HG02763 (cell line): ENCODE measurements around the gene STRBP.

Experiments used
- ATAC-seq: cut with Tn5 transposase; IDR thresholded peaks from one replicate; pipeline ENCODE4 v1.9.1; 2021; ENCODE audit warnings: mild to moderate bottlenecking, moderate library complexity; ENCODE audit not compliant: unreplicated experiment

STRBP gene

GRCh38 chr9:123135430-123135829 is 133.0 kb downstream of the STRBP start:
- ATAC-seq: no peak

- ATAC-seq: no peak
Observed at GRCh38 chr9:123132696-123133095, 135.7 kb downstream of the STRBP start.

DNA sequence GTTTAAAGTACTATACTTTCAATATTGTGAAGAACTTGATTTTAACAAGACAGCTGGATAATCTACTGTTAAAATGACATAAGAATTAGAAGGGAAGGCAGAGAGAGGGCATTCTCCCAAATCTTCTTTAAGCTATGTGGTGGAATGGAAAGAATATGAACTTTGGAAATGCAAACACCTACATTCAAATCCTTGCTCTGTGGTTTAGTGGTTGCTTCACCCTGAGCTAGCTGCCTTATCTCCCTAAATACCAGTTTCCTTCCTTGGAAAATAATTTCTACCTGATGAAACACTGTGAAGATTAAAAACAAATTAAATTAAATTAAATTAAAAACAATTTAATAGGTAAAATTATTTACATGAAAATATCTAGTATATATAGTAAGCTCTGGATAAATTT is 136.4 kb downstream of the STRBP start:
- no peak for ATAC-seq

DNA sequence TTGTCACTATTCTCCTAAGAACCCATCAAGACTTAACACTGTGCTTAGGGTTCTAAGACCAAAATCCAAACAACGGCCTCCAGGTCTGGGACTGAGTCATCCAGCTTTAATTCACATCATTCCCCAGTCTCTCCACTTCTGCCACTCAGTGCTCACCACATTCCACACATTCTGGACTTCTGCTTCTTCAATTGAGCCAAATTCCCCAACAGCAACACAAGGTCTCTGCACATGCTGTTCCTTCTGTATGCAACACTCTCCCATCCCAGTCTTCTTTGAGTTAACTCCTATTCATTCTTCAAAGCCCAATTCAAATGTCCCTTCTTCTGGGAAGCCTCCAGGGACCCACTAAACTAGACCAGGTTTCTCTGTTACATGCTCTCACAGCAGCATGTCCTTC is 137.1 kb downstream of the STRBP start:
- no peak for ATAC-seq

DNA sequence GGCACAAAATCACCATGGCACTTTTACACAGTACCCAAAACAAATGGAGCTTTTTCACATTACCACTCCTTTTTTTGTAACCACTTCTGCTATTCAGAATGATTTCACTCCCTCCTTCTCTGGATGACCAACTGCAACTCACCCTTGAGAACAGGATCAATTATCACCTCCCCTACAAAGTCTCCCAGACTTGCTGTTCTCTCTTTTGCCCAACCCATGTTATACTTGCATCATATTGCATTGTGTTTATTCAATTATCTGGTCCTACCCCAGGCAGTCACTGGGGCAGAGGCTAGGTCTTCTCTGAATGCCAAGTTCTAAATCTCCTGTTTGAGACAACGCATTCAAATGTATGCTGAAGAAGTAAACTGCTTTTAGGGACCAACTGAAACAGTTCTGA is 139.0 kb downstream of the STRBP start:
- no peak for ATAC-seq

DNA sequence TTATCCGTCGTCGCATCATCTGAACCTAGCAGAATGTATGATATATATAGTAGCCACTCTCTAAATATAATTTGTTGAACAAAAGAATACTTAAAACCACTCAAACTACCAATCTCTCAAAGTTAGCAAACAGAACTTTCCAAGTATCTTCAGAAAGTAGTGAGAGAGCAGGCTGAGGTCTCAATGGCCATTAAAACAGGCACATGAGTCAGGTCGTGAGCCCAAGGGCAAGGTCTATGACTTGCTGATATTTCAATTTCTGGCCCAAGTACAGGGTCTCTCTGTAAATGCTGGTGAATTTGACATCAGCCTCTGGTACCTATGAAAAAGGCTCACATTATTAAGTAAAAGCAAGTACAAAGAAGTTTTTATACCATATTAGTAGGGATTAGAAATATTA is 139.8 kb downstream of the STRBP start:
- ATAC-seq: no peak

DNA sequence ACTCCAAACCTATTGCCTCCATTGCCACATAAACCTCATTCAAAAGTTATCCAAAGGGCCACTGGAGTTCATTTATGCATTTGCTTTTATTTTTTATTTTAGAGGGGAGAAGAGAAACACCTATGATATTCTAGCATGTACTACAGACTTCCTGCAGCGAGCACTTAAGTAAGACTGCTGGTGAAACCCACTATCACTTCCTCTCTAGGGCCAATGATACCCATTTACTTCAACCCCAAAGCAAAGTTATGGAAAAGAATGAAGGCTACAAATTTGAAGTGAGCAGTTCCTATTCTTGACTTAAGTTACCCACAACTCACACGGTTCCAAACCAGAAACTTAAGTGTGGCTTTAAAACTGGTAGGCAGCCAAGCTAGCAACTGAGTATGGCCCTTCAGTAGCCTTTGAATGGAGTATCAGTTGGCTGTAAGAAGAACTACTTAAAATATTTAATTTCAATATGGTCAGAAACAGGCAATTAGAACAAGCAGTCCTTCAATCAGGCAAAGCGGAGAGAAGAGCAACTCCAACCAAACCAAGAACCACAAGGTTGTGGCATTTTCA is 140.8 kb downstream of the STRBP start:
- no peak for ATAC-seq

- ATAC-seq: no peak
Observed at GRCh38 chr9:123121457-123121856, 146.9 kb downstream of the STRBP start.

GRCh38 chr9:123120953-123121352 is 147.4 kb downstream of the STRBP start:
- no peak for ATAC-seq

DNA sequence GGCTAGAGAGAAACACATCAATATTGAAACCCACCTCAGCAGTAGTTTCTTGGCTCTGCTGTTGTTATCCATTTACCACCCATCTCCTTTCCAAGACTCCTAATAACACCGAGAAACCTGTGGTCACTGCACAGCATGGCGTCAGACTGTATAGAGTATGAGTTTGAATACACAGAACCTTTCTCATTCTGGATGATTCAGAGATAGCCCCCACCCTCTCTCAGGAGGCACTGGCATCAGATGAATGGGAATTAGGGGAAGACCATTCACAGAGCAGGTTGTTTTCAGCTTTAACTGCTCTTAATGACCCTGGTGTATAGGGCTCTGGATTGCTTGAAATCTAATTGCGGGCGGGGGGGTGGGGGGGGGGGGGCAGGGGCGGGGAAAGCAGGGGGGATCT is 148.3 kb downstream of the STRBP start:
- no peak for ATAC-seq

DNA sequence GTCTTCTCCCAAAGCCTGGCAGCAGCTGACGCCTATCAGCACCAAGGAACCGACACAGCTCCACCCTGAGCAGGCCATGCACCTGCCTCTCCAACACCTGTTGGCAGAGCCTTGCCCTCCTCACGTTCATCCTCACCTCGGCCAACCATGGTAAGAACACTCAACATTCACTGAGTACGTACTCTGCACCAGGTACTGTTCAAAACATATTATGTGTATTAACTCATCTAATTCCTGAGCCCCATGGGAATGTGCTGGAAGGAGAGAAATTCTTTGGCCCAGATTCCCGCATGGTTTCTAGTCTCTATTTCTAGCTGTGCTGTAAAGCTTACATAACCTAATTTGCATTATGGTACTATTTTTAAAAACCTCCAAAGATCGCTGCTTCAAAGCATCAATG is 148.8 kb downstream of the STRBP start:
- no peak for ATAC-seq

GRCh38 chr9:123116036-123116435 is 152.3 kb downstream of the STRBP start:
- no peak for ATAC-seq

DNA sequence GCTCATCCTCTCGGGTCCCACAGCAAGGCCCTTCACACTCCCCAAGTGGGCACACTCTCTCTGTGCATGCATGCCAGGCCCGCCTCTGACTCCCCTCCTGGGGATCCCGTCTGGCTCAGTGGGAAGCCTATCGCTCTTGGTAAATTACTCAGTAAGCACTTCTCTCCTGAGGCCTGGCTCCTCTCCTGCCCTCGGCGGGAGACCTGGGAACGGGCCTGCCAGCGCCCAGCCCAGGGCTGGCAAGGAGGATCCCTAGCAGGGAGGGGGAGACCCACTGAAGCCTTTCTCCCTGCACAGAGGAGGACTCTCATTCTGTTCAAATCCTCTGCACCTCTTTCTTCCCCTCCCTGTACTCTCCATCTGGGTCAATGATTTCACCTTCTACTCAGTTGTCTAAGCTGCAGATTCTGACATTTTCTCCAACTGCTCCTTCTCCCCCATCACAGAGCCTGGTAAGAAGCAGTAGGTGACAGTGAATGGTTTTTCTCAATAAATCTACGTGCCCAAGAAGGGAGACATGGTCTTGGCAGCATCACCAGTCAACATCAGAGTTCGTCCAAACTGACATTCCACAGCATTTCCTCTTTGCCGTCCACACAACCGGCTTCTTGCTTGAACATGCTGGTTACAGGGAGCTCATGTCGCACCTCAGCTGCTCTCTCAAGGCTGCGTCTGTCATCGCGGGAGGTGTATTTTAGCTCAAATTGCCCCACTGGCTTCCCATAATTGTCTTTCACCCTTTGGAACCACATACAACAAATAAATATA is 153.1 kb downstream of the STRBP start:
- ATAC-seq: no peak

DNA sequence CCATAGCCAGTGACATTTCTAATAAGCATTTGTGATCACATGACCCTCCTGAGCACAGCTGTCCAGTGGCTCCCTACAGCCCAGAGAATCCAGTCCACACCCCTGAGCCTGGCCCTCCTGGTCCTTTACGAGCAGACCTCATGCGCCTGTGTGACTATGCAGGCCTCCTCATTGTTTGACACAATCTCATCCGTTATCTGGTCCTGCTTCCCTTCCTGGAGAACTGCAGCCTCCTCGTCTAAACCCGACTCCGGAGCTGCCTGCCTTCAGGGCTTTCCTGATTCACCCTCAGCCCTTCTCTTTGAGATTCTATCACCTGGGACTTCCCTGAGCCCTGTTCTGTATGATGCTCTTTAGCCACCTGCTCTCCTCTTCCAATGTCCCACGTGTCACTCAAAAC is 155.2 kb downstream of the STRBP start:
- no peak for ATAC-seq

- no peak for ATAC-seq
Observed at GRCh38 chr9:123112015-123112975, 156.1 kb downstream of the STRBP start.

- ATAC-seq: no peak
Observed at GRCh38 chr9:123111427-123112014, 156.9 kb downstream of the STRBP start.

GRCh38 chr9:123109540-123110279 is 158.7 kb downstream of the STRBP start:
- no peak for ATAC-seq

- no peak for ATAC-seq
Observed at GRCh38 chr9:123108976-123109375, 159.4 kb downstream of the STRBP start.

DNA sequence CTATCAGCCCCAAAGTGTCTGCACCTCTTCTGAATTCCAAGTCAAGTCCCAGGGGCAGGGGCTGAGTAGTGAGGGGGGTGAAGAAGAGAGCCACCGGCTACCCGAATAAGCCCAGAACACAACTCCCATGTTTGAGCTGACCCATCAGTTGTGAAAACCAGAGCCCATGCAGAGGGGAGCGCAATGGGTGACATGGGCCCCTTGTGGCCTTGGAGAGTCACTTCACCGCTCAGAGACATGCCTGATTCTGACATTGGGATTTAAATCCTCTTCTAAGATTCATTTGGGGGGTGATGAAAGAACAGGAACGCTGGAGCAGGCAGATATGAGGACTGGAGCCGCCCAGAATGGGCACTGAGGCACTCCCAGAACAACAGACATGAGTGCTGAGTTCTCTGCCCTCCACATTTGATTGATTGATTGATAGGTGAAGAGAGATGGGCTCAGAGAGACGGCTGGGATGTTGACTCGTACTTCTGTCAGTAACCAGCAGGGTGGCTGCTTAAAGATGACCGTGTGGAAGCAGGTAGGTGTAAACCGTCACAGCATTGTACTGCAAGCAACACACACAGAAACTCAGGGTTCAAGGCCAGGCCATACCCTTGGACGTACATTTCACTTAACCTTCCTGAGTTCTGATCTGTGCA is 160.6 kb downstream of the STRBP start:
- no peak for ATAC-seq

GRCh38 chr9:123105490-123105889 is 162.9 kb downstream of the STRBP start:
- no peak for ATAC-seq
